Colonic mucosa (tissue), 4 donors: ENCODE results near the gene MRTO4. TPM values are rescaled to one million over a fixed set of nuclear protein-coding genes. Genes with fewer than 3 reads are reported as not detected.
"Not testable (repeated sequence)": the region's sequence is repeated elsewhere in the genome, so short reads cannot be mapped to it uniquely, and the experiment has no call there.

Experiments used
- DNase-seq: peaks from one replicate; pipeline ENCODE4 v3.0.0-alpha.2; 2020
- H3K27ac ChIP-seq: fragments of 200-600 bp; one replicate; pipeline ENCODE4 v1.8.0; 2021
- H3K27me3 ChIP-seq: fragments of 200-600 bp; one replicate; pipeline ENCODE4 v1.8.0; 2021
- H3K36me3 ChIP-seq: fragments of 200-600 bp; one replicate; pipeline ENCODE4 v1.8.0; 2021
- H3K4me1 ChIP-seq: fragments of 200-600 bp; one replicate; pipeline ENCODE4 v1.8.0; 2021; ENCODE audit warnings: mild to moderate bottlenecking
- H3K4me3 ChIP-seq: fragments of 200-600 bp; one replicate; pipeline ENCODE4 v1.8.0; 2021
- H3K9ac ChIP-seq, 2 donors: one replicate each; pipeline ENCODE4 v1.7.0; 2013; ENCODE audit warnings: control low read depth in 2 of 2, low read depth in 2 of 2, low read length in 2 of 2
- H3K9me3 ChIP-seq: fragments of 200-600 bp; one replicate; pipeline ENCODE4 v1.8.0; 2021
- CTCF ChIP-seq: fragments of 200-600 bp; IDR thresholded peaks from one replicate; pipeline ENCODE4 v1.8.0; 2022; ENCODE audit warnings: antibody characterized with exemption, mild to moderate bottlenecking
- intact Hi-C: fragments of 100-400 bp; cut with DNase I; formaldehyde crosslinking; loops from one replicate; pipeline ENCODE4 v1.14.1; 2022
- total RNA-seq, 2 donors: library from RNA; stranded (reverse); fragmentation: NEBNext Ultra II Directional in 1 of 2; extraction: Animal tissue kit (Norgen Biotek cat#: 25700) in 1 of 2; gene quantifications; one replicate each; pipeline ENCODE4 v1.2.1, GENCODE V29; 2021
- donor health status: healthy.
- donor health status: DM: no; HTN: no; CAD: no.
- donor health status: DM: no; HTN: no; CAD: no.

Gene MRTO4
- total RNA-seq, 2 donors from 2014 or later = 12.7 to 46.0 TPM

DNA sequence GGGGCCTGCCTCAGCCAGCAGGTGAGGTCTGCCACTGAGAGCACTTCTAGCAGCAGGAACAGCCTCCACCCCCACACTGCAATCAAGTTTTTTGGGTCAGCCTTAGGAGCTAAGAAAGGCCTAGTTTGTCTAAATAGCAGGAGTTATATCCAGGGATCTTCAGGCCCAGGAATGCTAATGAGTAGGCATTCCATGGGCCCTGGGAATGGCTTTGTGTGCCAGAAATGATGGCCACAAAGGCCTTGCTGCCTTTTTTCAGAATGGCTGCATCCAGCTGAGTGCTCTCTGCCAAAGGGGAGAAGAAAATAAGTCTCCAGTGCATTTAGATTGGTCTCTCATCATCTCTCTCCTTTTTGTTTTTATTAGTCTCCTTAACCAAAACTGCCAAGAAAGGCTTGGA, 2.8 kb downstream of the MRTO4 start:
- no peak for TF ChIP-seq CTCF
- no peak overlapping the region for H3K9ac ChIP-seq
- intact Hi-C loops = no loop called here
- no peak overlapping the region for H3K27ac ChIP-seq
- H3K36me3 ChIP-seq = no peaks in the 10 kb centered on the region
- peaks cover 20% of the 10 kb centered on the region for H3K4me1 ChIP-seq
- H3K27me3 ChIP-seq = no peaks in the 10 kb centered on the region
- no peaks in the 10 kb centered on the region for H3K9me3 ChIP-seq
- no peak overlapping the region for H3K4me3 ChIP-seq
- DNase-seq = no peak

GRCh38 chr1:19255288-19255687, 3.7 kb downstream of the MRTO4 start:
- intact Hi-C loops = no loop called here
- Histone ChIP-seq H3K4me3 (no peak overlapping the region), H3K36me3 (no peaks in the 10 kb centered on the region)

DNA sequence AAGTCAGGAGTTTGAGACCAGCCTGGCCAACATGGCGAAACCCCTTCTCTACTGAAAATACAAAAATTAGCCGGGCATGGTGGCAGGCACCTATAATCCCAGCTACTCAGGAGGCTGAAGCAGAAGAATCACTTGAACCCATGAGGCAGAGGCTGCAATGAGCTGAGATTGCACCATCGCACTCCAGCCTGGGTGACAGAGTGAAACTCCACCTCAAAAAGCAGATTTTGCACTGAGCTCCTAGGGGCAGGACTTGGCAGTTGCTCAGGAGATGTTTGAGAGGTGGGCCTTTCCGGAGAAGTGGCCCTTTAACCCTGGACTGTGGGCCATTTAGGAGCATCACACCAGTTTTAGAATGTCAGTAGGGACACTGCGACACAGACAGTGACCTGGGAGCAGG, 4.7 kb downstream of the MRTO4 start:
- H3K4me1 ChIP-seq = peaks cover 12% of the 10 kb centered on the region
- H3K36me3 ChIP-seq, H3K4me3 ChIP-seq, intact Hi-C loops, H3K27ac ChIP-seq, H3K27me3 ChIP-seq, H3K9ac ChIP-seq, DNase-seq, H3K9me3 ChIP-seq: not testable (repeated sequence)

More at GRCh38 chr1:19255288-19255687, 3.7 kb downstream of the MRTO4 start:
- peaks cover 19% of the 10 kb centered on the region for H3K4me1 ChIP-seq
- no peak overlapping the region for H3K27ac ChIP-seq
- H3K27me3 ChIP-seq = no peaks in the 10 kb centered on the region
- no peak for DNase-seq
- H3K9ac ChIP-seq = no peak overlapping the region
- H3K9me3 ChIP-seq = no peaks in the 10 kb centered on the region
- TF ChIP-seq CTCF = no peak

- no peaks in the 10 kb centered on the region for H3K27me3 ChIP-seq
- H3K9me3 ChIP-seq = no peaks in the 10 kb centered on the region
- no peak for DNase-seq
- peaks cover 10% of the 10 kb centered on the region for H3K4me1 ChIP-seq
- H3K27ac ChIP-seq = no peak overlapping the region
- no peaks in the 10 kb centered on the region for H3K36me3 ChIP-seq
- no peak for TF ChIP-seq CTCF
- H3K4me3 ChIP-seq = no peak overlapping the region
- intact Hi-C loops = no loop called here
- no peak overlapping the region for H3K9ac ChIP-seq
Measured at GRCh38 chr1:19257178-19257914, 5.7 kb downstream of the MRTO4 start.

DNA sequence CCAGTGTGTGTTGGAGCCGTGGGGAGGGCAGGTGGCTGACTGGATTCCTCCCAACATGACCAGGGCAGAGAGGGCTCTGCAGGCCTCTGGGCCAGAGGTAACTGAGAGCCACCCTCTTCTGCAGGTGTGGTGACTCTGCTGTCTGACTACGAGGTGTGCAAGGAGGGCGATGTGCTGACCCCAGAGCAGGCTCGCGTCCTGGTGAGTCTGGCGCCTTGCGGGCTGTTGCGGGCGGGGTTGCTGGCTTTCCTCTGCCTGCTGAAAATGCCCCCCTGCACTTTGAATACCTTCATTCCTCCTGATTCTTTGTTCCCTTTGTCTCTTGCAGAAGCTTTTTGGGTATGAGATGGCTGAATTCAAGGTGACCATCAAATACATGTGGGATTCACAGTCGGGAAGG, 6.7 kb downstream of the MRTO4 start:
- TF ChIP-seq CTCF = no peak
- Histone ChIP-seq H3K9ac (no peak overlapping the region), H3K27me3 (no peaks in the 10 kb centered on the region), H3K4me3 (no peak overlapping the region), H3K9me3 (no peaks in the 10 kb centered on the region), H3K36me3 (no peaks in the 10 kb centered on the region), H3K4me1 (peaks cover under 1% of the 10 kb centered on the region), H3K27ac (no peak overlapping the region)
- intact Hi-C loops = no loop called here
- no peak for DNase-seq
